Sigmoid colon (tissue), 7 donors: ENCODE results near the gene ONECUT3. TPM values are rescaled to one million over a fixed set of nuclear protein-coding genes. Genes with fewer than 3 reads are reported as not detected.
"Not testable (repeated sequence)": the region's sequence is repeated elsewhere in the genome, so short reads cannot be mapped to it uniquely, and the experiment has no call there.

Experiments used
- DNase-seq: peaks from one replicate; pipeline ENCODE4 v3.0.0-alpha.2; 2019
- H3K27ac ChIP-seq, 4 donors: fragments of 200-600 bp; sonication (generic); one replicate each; pipeline ENCODE4 v1.5.1; 2016 to 2019; ENCODE audit warnings: mild to moderate bottlenecking in 1 of 4
- H3K27me3 ChIP-seq, 3 donors: fragments of 200-600 bp; sonication (generic); one replicate each; pipeline ENCODE4 v1.5.1; 2019; ENCODE audit warnings: mild to moderate bottlenecking in 1 of 3
- H3K36me3 ChIP-seq, 4 donors: fragments of 200-600 bp; sonication (generic); one replicate each; pipeline ENCODE4 v1.5.1; 2016 to 2019
- H3K4me1 ChIP-seq, 4 donors: fragments of 200-600 bp; sonication (generic); one replicate each; pipeline ENCODE4 v1.5.1; 2017 to 2019
- H3K4me3 ChIP-seq, 4 donors: fragments of 200-600 bp; sonication (generic); one replicate each; pipeline ENCODE4 v1.5.1; 2017 to 2019; ENCODE audit warnings: mild to moderate bottlenecking in 2 of 4, moderate library complexity in 1 of 4
- H3K9me3 ChIP-seq, 4 donors: fragments of 200-600 bp in 3 of 4; sonication (generic) in 3 of 4; one replicate each; pipeline versions ENCODE4 v1.5.1 to v1.6.1; 2013 to 2019
- CTCF ChIP-seq, 4 experiments: fragments of 450-650 bp in 3 of 4; fragments of 200-600 bp in 1 of 4; IDR thresholded peaks; one replicate each; pipeline ENCODE4 v1.5.1; 2016 to 2019; ENCODE audit warnings: antibody characterized with exemption in 4 of 4, mild to moderate bottlenecking in 3 of 4, moderate library complexity in 2 of 4
- EP300 ChIP-seq, 4 donors: sonication (generic); formaldehyde crosslinking; IDR thresholded peaks; one replicate each; pipeline ENCODE4 v1.6.1; 2017; ENCODE audit warnings: antibody characterized with exemption in 4 of 4
- POLR2A ChIP-seq, 2 donors: fragments of 450-650 bp; IDR thresholded peaks; one replicate each; pipeline ENCODE4 v1.6.1; 2016; ENCODE audit warnings: antibody characterized with exemption in 2 of 2, mild to moderate bottlenecking in 2 of 2, moderate library complexity in 2 of 2
- POLR2AphosphoS5 ChIP-seq, 4 donors: sonication (generic); formaldehyde crosslinking; IDR thresholded peaks; one replicate each; pipeline ENCODE4 v1.6.1; 2017; ENCODE audit warnings: antibody characterized with exemption in 4 of 4
- WGBS, 2 donors: extraction: QIAGEN DNeasy Blood & Tissue Kit; methylation state at CpG; one replicate each; pipeline ENCODE4 v1.1.7; 2013; 5-methylcytosine and 5-hydroxymethylcytosine counted together
- intact Hi-C: fragments of 100-400 bp; cut with DNase I; formaldehyde crosslinking; loops from one replicate; pipeline ENCODE4 v1.15.1; 2023
- polyA plus RNA-seq, 3 donors: library from polyadenylated mRNA; stranded (reverse); fragments of 200-250 nt; gene quantifications; one replicate each; pipeline ENCODE4 v1.2.3, GENCODE V29; 2013
- total RNA-seq, 4 donors: library from RNA; depleted of rRNA; stranded (reverse); fragments of >200 nt; gene quantifications; one replicate each; pipeline ENCODE4 v1.1.0, GENCODE V29; 2016
- donor health status: healthy with polysubstance abuse.
- donor health status: Bipolar disorder and iron deficiency.
- donor health status: healthy.

ONECUT3 gene
- total RNA-seq, result not detected
- polyA plus RNA-seq, result not detected

- H3K9me3 ChIP-seq, result no peaks in the 10 kb centered on the region
- intact Hi-C loops, result no loop called here
- H3K4me3 ChIP-seq, result no peak within 1 kb of the TSS
- no peak for TF ChIP-seq EP300 (IDR thresholded peaks at IDR 0.05)
- TF ChIP-seq POLR2A (IDR thresholded peaks at IDR 0.05), result no peak
- no peak for TF ChIP-seq POLR2AphosphoS5 (IDR thresholded peaks at IDR 0.05)
- no peak for TF ChIP-seq CTCF (IDR thresholded peaks at IDR 0.05)
- H3K36me3 ChIP-seq, result no peaks in the 10 kb centered on the region
- no peak within 1 kb of the TSS for H3K27ac ChIP-seq
- peaks cover 0 to 53% (median 43%) of the 10 kb centered on the region in 4 donors for H3K4me1 ChIP-seq
- H3K27me3 ChIP-seq, result peaks cover 82 to 92% (median 90%) of the 10 kb centered on the region in 3 donors
- WGBS, 2 donors, result 4 to 6% methylated on average over 77 of the region's 77 CpGs
- DNase-seq, result no peak
Measured at GRCh38 chr19:1752757-1753728, at the start of gene ONECUT3. ONECUT3 (plus strand) TSS chr19:1753506; CDS start chr19:1753663, 157 bp downstream.

- Histone ChIP-seq H3K9me3 (no peaks in the 10 kb centered on the region), H3K27me3 (peaks cover 15 to 49% (median 23%) of the 10 kb centered on the region in 3 donors), H3K27ac (no peak overlapping the region), H3K4me1 (no peaks in the 10 kb centered on the region), H3K36me3 (no peaks in the 10 kb centered on the region), H3K4me3 (no peak overlapping the region)
- intact Hi-C loops, result no loop called here
- TF ChIP-seq EP300 (IDR thresholded peaks at IDR 0.05), result no peak
- TF ChIP-seq POLR2A (IDR thresholded peaks at IDR 0.05), result no peak
- TF ChIP-seq POLR2AphosphoS5 (IDR thresholded peaks at IDR 0.05), result no peak
- no peak for TF ChIP-seq CTCF (IDR thresholded peaks at IDR 0.05)
- WGBS, 2 donors, result 90 to 93% methylated on average over 6 of the region's 6 CpGs
- no peak for DNase-seq
Measured at GRCh38 chr19:1704339-1704738, 49.0 kb upstream of the ONECUT3 start.

- no peak overlapping the region for H3K4me3 ChIP-seq
- H3K4me1 ChIP-seq, result no peaks in the 10 kb centered on the region
- DNase-seq, result no peak
- intact Hi-C loops, result no loop called here
- TF ChIP-seq EP300 (IDR thresholded peaks at IDR 0.05), result no peak
- no peak for TF ChIP-seq POLR2AphosphoS5 (IDR thresholded peaks at IDR 0.05)
- TF ChIP-seq POLR2A (IDR thresholded peaks at IDR 0.05), result no peak
- TF ChIP-seq CTCF (IDR thresholded peaks at IDR 0.05), result no peak
- no peak overlapping the region for H3K27ac ChIP-seq
- WGBS, 2 donors, result 81 to 82% methylated on average over 2 of the region's 2 CpGs
- no peaks in the 10 kb centered on the region for H3K9me3 ChIP-seq
- H3K27me3 ChIP-seq, result peaks cover 5 to 38% (median 13%) of the 10 kb centered on the region in 3 donors
- no peaks in the 10 kb centered on the region for H3K36me3 ChIP-seq
Measured at GRCh38 chr19:1705367-1705766, 47.9 kb upstream of the ONECUT3 start.

- 84% methylated on average over 14 of the region's 14 CpGs for WGBS, 2 donors
Measured at GRCh38 chr19:1706646-1707045, 46.7 kb upstream of the ONECUT3 start.

GRCh38 chr19:1707240-1707639 is 46.1 kb upstream of the ONECUT3 start:
- Histone ChIP-seq H3K36me3 (no peaks in the 10 kb centered on the region), H3K4me1 (no peaks in the 10 kb centered on the region), H3K27ac (no peak overlapping the region), H3K27me3 (peaks cover 0 to 31% (median 0%) of the 10 kb centered on the region in 3 donors), H3K4me3 (no peak overlapping the region), H3K9me3 (no peaks in the 10 kb centered on the region)
- 87 to 94% methylated on average over 6 of the region's 6 CpGs for WGBS, 2 donors
- no peak for DNase-seq
- TF ChIP-seq CTCF (IDR thresholded peaks at IDR 0.05) (no peak), EP300 (IDR thresholded peaks at IDR 0.05) (no peak), POLR2AphosphoS5 (IDR thresholded peaks at IDR 0.05) (no peak), POLR2A (IDR thresholded peaks at IDR 0.05) (no peak)
- intact Hi-C loops, result no loop called here

More at GRCh38 chr19:1706646-1707045, 46.7 kb upstream of the ONECUT3 start:
- H3K27me3 ChIP-seq, result peaks cover 0 to 30% (median 2%) of the 10 kb centered on the region in 3 donors
- DNase-seq, intact Hi-C loops, H3K36me3 ChIP-seq, H3K9me3 ChIP-seq, H3K4me3 ChIP-seq, H3K4me1 ChIP-seq, H3K27ac ChIP-seq: not testable (repeated sequence)
